K562 (cell line): ENCODE data around the gene ZNF138.

Source experiments
- CBX3 ChIP-seq, 2 experiments: IDR thresholded peaks; 1 replicate in 1 of 2; 2 replicates in 1 of 2; pipeline ENCODE4 v1.6.1; 2012; ENCODE audit warnings: inconsistent platforms in 2 of 2, low read length in 2 of 2, borderline replicate concordance in 1 of 2, control low read depth in 1 of 2
- ZNF41 ChIP-seq: fragments of 250-450 bp; sonication (Bioruptor Pico); conservative IDR thresholded peaks from 2 replicates; pipeline ENCODE4 v1.4.0; 2020; ENCODE audit warnings: mild to moderate bottlenecking

DNA sequence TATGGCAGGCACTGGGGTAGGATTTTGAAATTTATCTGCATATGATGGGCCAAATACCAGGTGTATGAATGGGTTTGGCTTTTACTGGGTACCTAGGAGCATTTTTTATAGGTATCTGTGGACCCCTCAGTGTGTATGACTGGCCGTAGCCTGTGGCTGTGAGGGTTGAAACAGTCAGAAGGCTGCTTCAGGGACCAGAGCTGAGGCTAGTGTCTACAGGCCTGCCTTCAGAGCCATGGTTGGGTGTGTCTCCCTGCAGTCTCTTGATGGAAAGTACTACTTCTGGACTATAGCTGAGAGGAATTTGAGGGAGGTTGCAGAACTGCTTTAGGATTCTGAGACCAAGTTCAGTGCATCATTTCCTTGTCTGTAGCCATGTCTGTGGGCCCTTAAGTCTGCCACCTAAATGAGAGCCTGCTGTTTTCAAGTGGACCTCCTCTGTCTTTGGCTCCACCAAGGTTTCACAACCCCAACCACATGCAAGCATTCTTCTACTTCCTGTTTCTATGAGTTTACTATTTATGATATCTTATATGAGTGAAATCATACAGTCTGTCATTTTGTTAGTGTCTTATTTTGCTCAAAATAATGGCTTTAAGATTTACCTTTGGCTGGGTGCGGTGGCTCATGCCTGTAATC lies 19.9 kb upstream of the ZNF138 start:
- TF ChIP-seq ZNF41 (CRISPR knock-in tag) (no peak), CBX3 (IDR thresholded peaks at IDR 0.05; ENCODE audit: borderline replicate concordance in 1 of 2, low read length in 2 of 2) (no peak)
